SJSA1 (cell line): ENCODE results near the gene GPRC5B. TPM values are rescaled to one million over a fixed set of nuclear protein-coding genes. Genes with fewer than 3 reads are reported as not detected.

Experiments used
- DNase-seq, 2 experiments: peaks; one replicate each; pipeline ENCODE4 v3.0.0-alpha.2; 2015 to 2020; ENCODE audit warnings: low spot score in 2 of 2, low read depth in 1 of 2
- H3K27ac ChIP-seq: fragments of 250-450 bp; sonication (Bioruptor Pico); 2 replicates; pipeline ENCODE4 v1.5.1; 2020; ENCODE audit warnings: mild to moderate bottlenecking, moderate library complexity
- H3K27me3 ChIP-seq: fragments of 250-450 bp; sonication (Bioruptor Pico); replicated peaks from 2 replicates; pipeline ENCODE4 v1.5.1; 2020; ENCODE audit warnings: mild to moderate bottlenecking, moderate library complexity
- H3K36me3 ChIP-seq: fragments of 250-450 bp; sonication (Bioruptor Pico); 2 replicates; pipeline ENCODE4 v1.5.1; 2020; ENCODE audit warnings: mild to moderate bottlenecking
- H3K4me1 ChIP-seq: fragments of 250-450 bp; sonication (Bioruptor Pico); replicated peaks from 2 replicates; pipeline ENCODE4 v1.6.1; 2021; ENCODE audit warnings: mild to moderate bottlenecking
- H3K4me3 ChIP-seq: fragments of 250-450 bp; sonication (Bioruptor Pico); 2 replicates; pipeline ENCODE4 v1.5.1; 2020; ENCODE audit warnings: mild to moderate bottlenecking
- H3K9me3 ChIP-seq: fragments of 250-450 bp; sonication (Bioruptor Pico); replicated peaks from 2 replicates; pipeline ENCODE4 v1.5.1; 2020; ENCODE audit warnings: mild to moderate bottlenecking
- total RNA-seq: library from RNA; depleted of rRNA; stranded (reverse); fragments of >200 nt; shearing (Covaris generic); gene quantifications from 2 replicates; pipeline ENCODE4 v1.2.3, GENCODE V29; 2014

GPRC5B gene
- total RNA-seq, 1 experiment from 2014 or later, result 12.1 TPM

GRCh38 chr16:19858340-19859018 is 26.2 kb downstream of the GPRC5B start:
- no peak overlapping the region for H3K4me3 ChIP-seq
- H3K36me3 ChIP-seq, result peaks cover 14% of the 10 kb centered on the region
- no peak for DNase-seq
- H3K27ac ChIP-seq, result no peak overlapping the region
- no peaks in the 10 kb centered on the region for H3K9me3 ChIP-seq
- no peaks in the 10 kb centered on the region for H3K27me3 ChIP-seq
- peaks cover 16% of the 10 kb centered on the region for H3K4me1 ChIP-seq

GRCh38 chr16:19857593-19858339 is 26.9 kb downstream of the GPRC5B start:
- H3K27me3 ChIP-seq, result no peaks in the 10 kb centered on the region
- H3K9me3 ChIP-seq, result no peaks in the 10 kb centered on the region
- H3K36me3 ChIP-seq, result peaks cover 14% of the 10 kb centered on the region
- no peak overlapping the region for H3K4me3 ChIP-seq
- no peak overlapping the region for H3K27ac ChIP-seq
- H3K4me1 ChIP-seq, result peaks cover 16% of the 10 kb centered on the region
- DNase-seq, result no peak

- Histone ChIP-seq H3K9me3 (no peaks in the 10 kb centered on the region), H3K36me3 (peaks cover 14% of the 10 kb centered on the region), H3K4me3 (no peak overlapping the region), H3K27ac (no peak overlapping the region), H3K27me3 (no peaks in the 10 kb centered on the region), H3K4me1 (peaks cover 14% of the 10 kb centered on the region)
- DNase-seq, result no peak
Measured at GRCh38 chr16:19856120-19856519, 28.5 kb downstream of the GPRC5B start.

GRCh38 chr16:19854543-19854876 is 30.1 kb downstream of the GPRC5B start:
- H3K36me3 ChIP-seq, result peaks cover 8% of the 10 kb centered on the region
- DNase-seq, result no peak
- H3K4me3 ChIP-seq, result no peak overlapping the region
- no peaks in the 10 kb centered on the region for H3K4me1 ChIP-seq
- H3K27ac ChIP-seq, result no peak overlapping the region
- no peaks in the 10 kb centered on the region for H3K27me3 ChIP-seq
- H3K9me3 ChIP-seq, result no peaks in the 10 kb centered on the region

- Histone ChIP-seq H3K4me1 (no peaks in the 10 kb centered on the region), H3K27me3 (no peaks in the 10 kb centered on the region), H3K9me3 (no peaks in the 10 kb centered on the region), H3K36me3 (peaks cover 3% of the 10 kb centered on the region; the same call in 1 of the 2 replicates), H3K27ac (no peak overlapping the region), H3K4me3 (no peak overlapping the region)
- DNase-seq, result no peak
Measured at GRCh38 chr16:19853742-19854542, 30.7 kb downstream of the GPRC5B start.

GRCh38 chr16:19853132-19853741 is 31.4 kb downstream of the GPRC5B start:
- no peak overlapping the region for H3K4me3 ChIP-seq
- DNase-seq, result no peak
- H3K27ac ChIP-seq, result no peak overlapping the region
- no peaks in the 10 kb centered on the region for H3K4me1 ChIP-seq
- H3K36me3 ChIP-seq, result peaks cover 3% of the 10 kb centered on the region; the same call in 1 of the 2 replicates
- no peaks in the 10 kb centered on the region for H3K9me3 ChIP-seq
- no peaks in the 10 kb centered on the region for H3K27me3 ChIP-seq

- H3K9me3 ChIP-seq, result no peaks in the 10 kb centered on the region
Measured at GRCh38 chr16:19851476-19851875, 33.2 kb downstream of the GPRC5B start.

GRCh38 chr16:19850131-19850817 is 34.4 kb downstream of the GPRC5B start:
- Histone ChIP-seq H3K27me3 (no peaks in the 10 kb centered on the region), H3K36me3 (no peaks in the 10 kb centered on the region), H3K27ac (no peak overlapping the region), H3K9me3 (no peaks in the 10 kb centered on the region), H3K4me3 (no peak overlapping the region), H3K4me1 (peaks cover 5% of the 10 kb centered on the region)
- DNase-seq, result no peak

More at GRCh38 chr16:19851476-19851875, 33.2 kb downstream of the GPRC5B start:
- Histone ChIP-seq H3K4me3 (no peak overlapping the region), H3K4me1 (no peaks in the 10 kb centered on the region), H3K27me3 (no peaks in the 10 kb centered on the region), H3K27ac (no peak overlapping the region), H3K36me3 (peaks cover 2% of the 10 kb centered on the region; the same call in 1 of the 2 replicates)
- DNase-seq, result no peak

GRCh38 chr16:19848756-19849155 is 35.9 kb downstream of the GPRC5B start:
- no peaks in the 10 kb centered on the region for H3K27me3 ChIP-seq
- no peaks in the 10 kb centered on the region for H3K36me3 ChIP-seq
- H3K27ac ChIP-seq, result no peak overlapping the region
- H3K9me3 ChIP-seq, result peaks cover 7% of the 10 kb centered on the region; the same call in 1 of the 2 replicates
- DNase-seq, result no peak
- no peak overlapping the region for H3K4me3 ChIP-seq
- H3K4me1 ChIP-seq, result peaks cover 10% of the 10 kb centered on the region

GRCh38 chr16:19846436-19846835 is 38.2 kb downstream of the GPRC5B start:
- Histone ChIP-seq H3K4me1 (peaks cover 10% of the 10 kb centered on the region), H3K9me3 (peaks cover 7% of the 10 kb centered on the region; the same call in 1 of the 2 replicates), H3K27ac (no peak overlapping the region), H3K27me3 (no peaks in the 10 kb centered on the region), H3K36me3 (no peaks in the 10 kb centered on the region), H3K4me3 (no peak overlapping the region)
- no peak for DNase-seq

GRCh38 chr16:19844945-19845641 is 39.6 kb downstream of the GPRC5B start:
- H3K27ac ChIP-seq, result peak overlapping the region; percentile 45
- H3K36me3 ChIP-seq, result no peaks in the 10 kb centered on the region
- H3K4me1 ChIP-seq, result peaks cover 10% of the 10 kb centered on the region
- H3K4me3 ChIP-seq, result no peak overlapping the region
- DNase-seq, result peak; percentile 63 to 78
- peaks cover 7% of the 10 kb centered on the region; the same call in 1 of the 2 replicates for H3K9me3 ChIP-seq
- no peaks in the 10 kb centered on the region for H3K27me3 ChIP-seq

GRCh38 chr16:19843371-19843770 is 41.3 kb downstream of the GPRC5B start:
- peak in 1 of 2 experiments; percentile 29 for DNase-seq
- H3K4me1 ChIP-seq, result peaks cover 10% of the 10 kb centered on the region

More at GRCh38 chr16:19843371-19843770, 41.3 kb downstream of the GPRC5B start:
- Histone ChIP-seq H3K27me3 (no peaks in the 10 kb centered on the region), H3K27ac (peak overlapping the region; percentile 22; the same call in 1 of the 2 replicates), H3K4me3 (no peak overlapping the region), H3K36me3 (no peaks in the 10 kb centered on the region), H3K9me3 (peaks cover 7% of the 10 kb centered on the region; the same call in 1 of the 2 replicates)
